C4-2B (cell line): Measurements from ENCODE around the gene PPP5C.
"Not testable (repeated sequence)": the region's sequence is repeated elsewhere in the genome, so short reads cannot be mapped to it uniquely, and the experiment has no call there.

ENCODE experiments used
- ZFX ChIP-seq: fragments of 450-650 bp; IDR thresholded peaks from 2 replicates; pipeline ENCODE4 v1.6.1; 2017
- TF ChIP-seq, protein P1 (sequence below): fragments of 450-650 bp; conservative IDR thresholded peaks from 2 replicates; pipeline ENCODE4 v1.5.1; 2017; ENCODE audit warnings: mild to moderate bottlenecking

DNA sequence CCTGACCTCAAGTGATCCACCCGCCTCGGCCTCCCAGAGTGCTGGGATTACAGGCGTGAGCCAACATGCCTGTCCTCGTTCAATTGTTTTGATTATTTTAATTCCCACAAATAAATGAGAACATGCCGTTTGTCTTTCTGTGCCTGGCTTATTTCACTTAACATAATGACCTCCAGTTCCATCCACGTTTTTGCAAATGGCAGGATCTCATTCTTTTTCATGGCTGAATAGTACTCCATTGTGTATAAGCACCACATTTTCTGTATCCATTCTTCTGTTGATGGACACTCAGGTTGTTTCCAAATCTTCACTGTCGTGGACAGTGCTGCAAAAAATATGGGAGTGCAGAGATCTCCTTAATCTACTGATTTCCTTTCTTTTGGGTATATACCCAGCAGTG lies 86.6 kb downstream of the PPP5C start:
- TF ChIP-seq, protein P1, sequence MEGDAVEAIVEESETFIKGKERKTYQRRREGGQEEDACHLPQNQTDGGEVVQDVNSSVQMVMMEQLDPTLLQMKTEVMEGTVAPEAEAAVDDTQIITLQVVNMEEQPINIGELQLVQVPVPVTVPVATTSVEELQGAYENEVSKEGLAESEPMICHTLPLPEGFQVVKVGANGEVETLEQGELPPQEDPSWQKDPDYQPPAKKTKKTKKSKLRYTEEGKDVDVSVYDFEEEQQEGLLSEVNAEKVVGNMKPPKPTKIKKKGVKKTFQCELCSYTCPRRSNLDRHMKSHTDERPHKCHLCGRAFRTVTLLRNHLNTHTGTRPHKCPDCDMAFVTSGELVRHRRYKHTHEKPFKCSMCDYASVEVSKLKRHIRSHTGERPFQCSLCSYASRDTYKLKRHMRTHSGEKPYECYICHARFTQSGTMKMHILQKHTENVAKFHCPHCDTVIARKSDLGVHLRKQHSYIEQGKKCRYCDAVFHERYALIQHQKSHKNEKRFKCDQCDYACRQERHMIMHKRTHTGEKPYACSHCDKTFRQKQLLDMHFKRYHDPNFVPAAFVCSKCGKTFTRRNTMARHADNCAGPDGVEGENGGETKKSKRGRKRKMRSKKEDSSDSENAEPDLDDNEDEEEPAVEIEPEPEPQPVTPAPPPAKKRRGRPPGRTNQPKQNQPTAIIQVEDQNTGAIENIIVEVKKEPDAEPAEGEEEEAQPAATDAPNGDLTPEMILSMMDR: not testable (repeated sequence)
- TF ChIP-seq ZFX: not testable (repeated sequence)
